ENCODE results near the gene DSC3. TPM values are rescaled to one million over a fixed set of nuclear protein-coding genes. Genes with fewer than 3 reads are reported as not detected.

Gene DSC3
- total RNA-seq, 4 donors from 2014 or later, result 1.1 TPM; not detected in 3

- TF ChIP-seq CTCF (IDR thresholded peaks at IDR 0.05; ENCODE audit: low read depth), result no peak
These were observed 72.8 kb downstream of the DSC3 start for GRCh38 chr18:30969670-30970170.

- TF ChIP-seq CTCF (IDR thresholded peaks at IDR 0.05; ENCODE audit: low read depth), result no peak
These were observed 74.8 kb downstream of the DSC3 start for GRCh38 chr18:30967701-30968100.

- TF ChIP-seq CTCF (IDR thresholded peaks at IDR 0.05; ENCODE audit: low read depth), result no peak
These were observed 77.3 kb downstream of the DSC3 start for GRCh38 chr18:30965237-30965636.

GRCh38 chr18:30960661-30961060 lies 81.9 kb downstream of the DSC3 start:
- TF ChIP-seq CTCF (IDR thresholded peaks at IDR 0.05; ENCODE audit: low read depth), result no peak

GRCh38 chr18:30957066-30957465 lies 85.5 kb downstream of the DSC3 start:
- TF ChIP-seq CTCF (IDR thresholded peaks at IDR 0.05; ENCODE audit: low read depth), result no peak

GRCh38 chr18:30954262-30954661 lies 88.3 kb downstream of the DSC3 start:
- no peak for TF ChIP-seq CTCF (IDR thresholded peaks at IDR 0.05; ENCODE audit: low read depth)

- no peak for TF ChIP-seq CTCF (IDR thresholded peaks at IDR 0.05; ENCODE audit: low read depth)
These were observed 96.8 kb downstream of the DSC3 start for GRCh38 chr18:30945761-30946160.
